ENCODE measurements around the gene TENM3.
"Not testable (repeated sequence)": the region's sequence is repeated elsewhere in the genome, so short reads cannot be mapped to it uniquely, and the experiment has no call there.

The TENM3 gene

DNA sequence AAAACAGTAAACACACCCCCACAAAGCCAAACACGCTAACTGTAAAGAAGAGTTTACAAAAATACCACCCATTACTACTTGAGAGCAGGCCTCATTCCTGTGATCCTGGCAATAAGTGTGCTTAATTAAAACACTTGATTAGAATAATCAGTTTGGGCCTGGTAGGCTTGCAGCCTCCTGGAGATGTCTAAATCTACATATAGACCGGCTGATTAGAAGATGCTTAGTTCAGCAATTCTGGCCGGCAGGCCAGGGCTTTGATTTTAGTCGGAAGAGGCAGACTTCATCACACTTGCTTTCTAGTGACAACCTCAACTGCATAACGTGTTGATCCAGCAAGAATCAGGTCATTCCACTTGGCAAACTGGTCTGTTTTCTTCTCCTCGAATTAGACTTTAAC is 560.0 kb downstream of the TENM3 start:
- DNase-seq: no peak

DNA sequence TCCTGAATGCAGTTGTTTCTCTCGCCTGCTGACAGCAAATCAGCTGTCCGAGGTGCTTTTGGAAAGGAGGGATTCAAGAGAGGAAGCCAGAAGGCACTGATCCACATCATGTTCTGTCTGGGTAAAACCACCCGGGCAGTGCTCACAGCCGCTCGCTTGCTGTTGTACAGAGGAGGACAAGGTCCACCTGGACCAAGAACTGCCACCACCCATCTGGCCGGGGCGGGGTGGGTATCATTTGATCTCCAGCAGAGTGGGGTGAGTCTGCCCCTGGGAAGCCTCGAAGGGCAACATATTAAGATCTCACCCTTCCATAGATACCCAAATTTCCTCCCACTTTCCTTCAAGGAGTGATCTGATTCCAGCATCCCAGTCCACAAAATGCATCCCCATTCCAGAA is 560.9 kb downstream of the TENM3 start:
- no peak for DNase-seq

DNA sequence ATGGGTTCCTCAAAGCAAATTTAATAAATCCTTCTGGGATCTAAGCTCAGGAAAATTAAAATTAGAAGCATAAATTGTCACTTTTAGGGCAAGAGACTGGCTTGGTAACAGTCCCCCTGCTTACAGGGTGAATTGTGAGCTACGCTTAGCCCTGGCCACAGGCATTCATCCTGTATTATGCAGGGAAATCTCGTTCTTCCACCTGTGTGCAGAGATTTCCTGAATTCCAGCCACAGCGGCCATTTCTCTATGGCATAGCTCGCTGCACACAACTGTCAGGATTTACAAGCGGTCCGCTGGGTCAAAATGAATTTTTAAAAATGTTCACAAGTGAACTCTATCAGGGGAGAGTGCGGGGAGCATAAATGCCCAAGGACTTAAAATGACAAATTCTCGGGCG is 562.1 kb downstream of the TENM3 start:
- DNase-seq: no peak

DNA sequence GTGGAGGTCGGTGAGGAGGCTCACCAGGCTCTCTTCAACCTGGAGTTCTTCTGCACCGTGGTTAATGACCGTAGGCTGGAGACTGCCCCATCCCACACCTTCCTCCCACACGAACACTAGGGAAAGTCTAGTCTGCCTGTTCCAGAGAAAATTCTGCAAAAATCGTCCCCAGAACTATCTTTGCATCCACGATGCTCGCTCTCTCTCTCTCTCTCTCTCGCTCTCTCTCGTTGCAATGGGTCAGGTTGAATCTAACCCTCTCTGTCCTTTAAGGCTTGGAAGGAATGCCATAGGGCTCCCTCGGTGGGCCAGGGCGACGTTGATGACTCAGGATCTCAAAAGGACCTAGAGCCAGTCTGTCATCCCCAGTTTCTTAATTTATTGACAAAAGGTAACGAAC is 562.5 kb downstream of the TENM3 start:
- no peak for DNase-seq

DNA sequence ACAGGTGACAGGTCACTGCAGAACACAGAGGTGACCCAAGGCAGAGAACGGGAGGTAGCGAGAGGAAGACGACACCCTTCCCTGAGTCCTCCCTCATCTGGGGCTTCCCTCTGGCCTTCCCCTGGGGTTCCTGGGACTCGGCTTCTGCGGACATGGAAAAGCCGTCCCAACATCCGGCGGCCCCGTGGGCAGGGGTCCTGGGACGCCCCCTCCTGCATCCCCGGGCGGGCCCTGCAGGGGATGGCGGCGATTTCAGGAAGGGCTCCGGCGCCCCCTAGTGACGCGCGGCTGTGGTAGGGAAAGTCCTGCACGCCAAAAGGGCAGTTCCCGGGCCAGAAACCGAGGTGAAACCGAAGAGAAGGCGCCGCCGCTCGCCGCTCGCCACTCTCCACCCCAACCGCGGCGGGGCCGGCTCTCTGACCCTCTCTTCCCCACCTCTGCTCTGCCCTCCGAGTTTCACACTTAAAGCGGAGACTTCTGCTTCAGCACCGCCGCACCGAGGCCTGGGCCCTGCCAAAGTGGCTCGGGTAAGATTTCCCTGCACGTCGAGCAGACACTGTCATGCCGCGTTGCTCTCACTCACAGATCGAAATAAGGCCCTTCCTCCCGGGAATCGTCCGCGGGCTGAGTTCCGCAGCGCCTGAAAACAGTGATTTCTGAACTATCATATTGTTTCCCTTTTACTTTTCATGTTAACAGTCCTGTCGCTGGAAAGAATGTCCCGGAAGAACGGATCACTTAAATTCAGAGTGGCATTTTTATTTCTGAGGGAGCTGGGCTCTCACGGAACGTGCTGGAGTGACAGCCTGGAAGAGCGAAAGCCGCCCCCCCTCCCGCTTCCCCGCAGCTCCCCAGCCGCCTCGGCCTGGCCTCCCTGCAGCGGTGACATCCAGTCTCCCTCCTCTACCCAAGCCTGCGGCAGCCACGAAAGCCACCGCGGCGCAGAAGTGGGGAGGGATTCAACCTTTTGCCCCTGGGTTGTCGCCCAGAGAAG is 563.4 kb downstream of the TENM3 start:
- peak; percentile 45 to 88 for DNase-seq

DNA sequence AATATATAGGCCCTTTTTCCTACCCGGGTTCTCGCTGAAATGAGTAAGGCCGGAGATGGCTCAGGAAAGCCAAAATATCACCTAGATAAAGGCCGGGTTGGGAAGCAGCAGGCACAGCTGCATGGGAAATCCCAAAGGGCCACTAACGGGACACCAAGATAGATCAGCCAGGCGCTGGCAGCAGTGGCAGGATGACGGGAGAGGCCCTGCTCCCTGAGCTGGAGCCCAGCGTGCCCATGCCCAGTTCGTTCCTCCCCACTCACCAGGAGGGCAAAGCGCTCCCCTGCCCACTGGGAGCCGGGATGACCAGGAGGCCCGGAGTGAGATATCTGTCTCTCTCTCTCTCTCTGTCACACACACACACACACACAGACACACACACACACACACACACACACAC is 564.1 kb downstream of the TENM3 start:
- no peak for DNase-seq

DNA sequence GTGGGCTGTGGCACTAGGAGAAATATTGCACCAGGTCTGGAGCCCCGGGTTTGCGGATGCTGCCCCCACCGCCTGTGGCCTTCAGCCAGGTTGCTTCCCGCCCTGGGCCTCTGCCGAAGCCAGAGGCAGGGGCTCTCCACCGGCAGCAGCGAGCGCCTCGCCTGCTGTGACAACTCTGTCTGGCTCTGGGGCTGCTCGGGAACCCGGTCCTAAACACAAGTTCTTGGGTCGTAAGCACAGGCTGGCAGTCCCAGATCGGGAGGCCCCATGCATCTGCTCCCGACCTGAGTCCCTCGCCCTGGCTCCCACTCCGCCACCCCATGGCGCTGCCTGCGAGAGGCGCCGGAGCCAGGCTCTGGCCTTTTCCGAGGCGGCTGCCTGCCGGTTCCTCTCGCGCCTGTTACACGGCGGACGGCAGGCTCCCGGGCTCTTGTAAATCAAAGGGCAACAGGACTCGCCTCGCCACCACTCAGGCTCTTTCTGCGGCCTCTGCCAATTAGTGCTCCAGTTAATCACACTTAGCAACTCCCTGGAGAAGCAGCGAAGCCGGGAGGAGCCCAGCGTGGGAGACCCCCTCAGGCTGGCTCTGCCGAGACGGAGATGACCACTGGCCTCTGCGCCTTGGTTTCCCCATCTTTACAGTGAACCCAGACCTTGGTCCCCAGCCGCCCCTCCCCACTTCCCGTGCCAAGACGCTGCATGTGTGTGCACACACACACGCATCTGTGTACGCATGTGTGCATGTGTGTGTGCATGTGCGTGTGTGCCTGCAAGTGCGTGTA is 564.8 kb downstream of the TENM3 start:
- DNase-seq: no peak

DNA sequence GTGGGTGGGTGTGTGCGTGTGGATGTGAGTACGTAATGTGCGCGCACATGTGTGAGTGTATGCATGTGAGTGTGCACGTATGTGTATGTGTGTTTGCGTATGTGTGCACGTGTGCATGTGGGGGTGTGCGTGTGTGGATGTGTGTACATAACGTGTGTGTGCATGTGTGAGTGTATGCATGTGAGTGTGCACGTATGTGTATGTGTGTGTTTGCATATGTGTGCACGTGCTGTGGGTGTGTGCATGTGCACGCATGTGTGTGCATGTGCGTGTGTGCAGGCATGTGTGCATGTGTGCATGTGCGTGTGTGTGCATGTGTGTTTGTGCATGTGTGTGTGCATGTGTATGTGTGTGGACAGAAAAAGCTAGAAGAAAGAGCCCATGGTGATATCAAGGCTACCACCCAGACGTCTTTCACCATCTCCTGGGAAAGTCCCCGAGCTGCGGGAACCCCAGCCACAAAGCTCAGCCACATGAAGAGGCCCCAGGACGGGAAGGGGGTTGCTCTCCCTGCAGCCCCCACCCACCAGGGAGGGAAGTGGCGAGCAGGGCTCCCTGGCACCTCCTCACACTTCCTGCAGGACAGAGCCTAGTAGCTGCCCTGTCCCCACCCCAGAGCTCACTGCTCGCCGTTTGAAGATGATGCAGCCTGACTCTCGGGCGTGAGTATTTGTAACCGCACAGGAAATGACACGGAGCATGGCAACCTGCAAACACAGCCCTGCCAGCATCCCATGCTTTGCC is 565.6 kb downstream of the TENM3 start:
- peak; percentile 73 to 81 for DNase-seq

DNA sequence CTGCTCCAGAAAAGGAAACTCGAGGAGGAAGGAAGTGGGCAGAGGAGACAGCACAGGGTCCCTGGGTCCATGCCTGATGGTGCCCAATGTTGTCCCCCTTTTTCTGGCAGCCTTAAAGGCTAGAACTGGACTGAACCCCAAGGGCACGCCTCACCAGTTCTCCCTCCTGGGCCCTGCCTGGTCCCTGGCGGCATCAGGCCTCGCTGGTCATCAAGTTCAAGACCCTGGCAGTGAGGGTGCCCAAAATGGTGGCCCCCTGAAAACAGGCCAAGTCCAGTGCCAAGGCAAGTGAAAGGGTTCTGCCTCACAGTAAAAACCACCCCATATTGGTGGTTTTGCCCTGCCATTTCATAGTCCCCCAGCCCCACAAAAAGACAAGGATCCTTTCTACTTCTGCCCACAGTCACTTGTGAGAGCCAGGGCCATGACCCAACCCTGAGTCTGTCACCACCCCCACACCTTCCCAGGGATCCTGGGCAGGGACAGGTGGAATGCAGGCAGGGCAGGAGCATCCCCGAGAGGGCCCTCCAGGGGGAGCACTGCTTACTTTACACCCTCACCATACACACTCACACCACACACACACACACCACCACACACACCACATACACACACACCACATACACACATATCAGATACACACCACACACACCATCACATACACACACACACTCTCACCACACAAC is 566.4 kb downstream of the TENM3 start:
- DNase-seq: no peak

DNA sequence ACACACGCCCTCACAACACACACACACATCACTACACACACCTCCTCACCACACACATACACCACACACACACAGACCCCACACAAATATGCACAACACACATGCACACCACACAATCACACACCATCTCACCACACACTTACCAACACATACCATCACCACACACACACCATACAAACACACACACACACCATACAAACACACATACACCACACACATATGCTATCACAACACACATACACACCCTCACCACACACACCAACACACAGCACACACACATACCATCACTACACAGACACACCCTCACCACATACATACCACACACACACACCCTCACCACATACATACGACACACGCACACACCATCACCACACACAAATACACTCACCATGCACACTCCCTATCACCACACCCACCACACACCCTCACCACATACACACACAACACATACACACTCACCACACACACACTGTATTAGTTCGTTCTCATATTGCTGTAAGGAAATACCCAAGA is 567.0 kb downstream of the TENM3 start:
- DNase-seq: no peak

DNA sequence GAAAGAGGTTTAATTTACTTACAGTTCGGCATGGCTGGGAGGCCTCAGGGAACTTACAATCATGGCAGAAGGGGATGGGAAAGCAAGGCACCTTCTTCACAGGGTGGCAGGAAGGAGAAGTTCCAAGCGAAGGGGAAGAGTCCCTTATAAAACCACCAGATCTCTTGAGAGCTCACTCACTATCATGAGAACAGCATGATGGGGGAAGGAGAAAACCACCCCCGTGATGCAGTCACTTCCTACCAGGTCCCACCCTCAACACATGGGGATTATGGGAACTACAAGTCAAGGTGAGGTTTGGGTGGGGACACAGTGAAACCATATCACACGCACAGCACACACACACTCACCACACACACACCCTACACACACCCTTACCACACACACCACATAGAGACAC is 569.7 kb downstream of the TENM3 start:
- DNase-seq: peak in 1 of 2 donors; percentile 30

DNA sequence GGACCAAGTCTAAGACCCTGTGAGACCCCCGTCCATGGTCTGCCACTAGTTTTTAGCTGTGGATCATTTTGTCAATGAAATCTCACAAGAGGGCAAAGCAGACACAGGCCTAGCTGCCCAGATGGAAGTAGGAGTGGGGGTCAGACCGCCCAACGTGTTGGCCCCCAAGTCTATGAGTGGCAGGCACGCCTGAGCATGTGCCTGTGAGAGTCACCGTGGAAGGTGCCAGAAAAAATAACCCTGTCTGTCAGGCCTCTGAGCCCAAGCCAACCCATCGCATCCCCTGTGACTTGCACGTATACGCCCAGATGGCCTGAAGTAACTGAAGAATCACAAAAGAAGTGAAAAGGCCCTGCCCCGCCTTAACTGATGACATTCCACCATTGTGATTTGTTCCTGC is 570.9 kb downstream of the TENM3 start:
- not testable (repeated sequence) for DNase-seq

DNA sequence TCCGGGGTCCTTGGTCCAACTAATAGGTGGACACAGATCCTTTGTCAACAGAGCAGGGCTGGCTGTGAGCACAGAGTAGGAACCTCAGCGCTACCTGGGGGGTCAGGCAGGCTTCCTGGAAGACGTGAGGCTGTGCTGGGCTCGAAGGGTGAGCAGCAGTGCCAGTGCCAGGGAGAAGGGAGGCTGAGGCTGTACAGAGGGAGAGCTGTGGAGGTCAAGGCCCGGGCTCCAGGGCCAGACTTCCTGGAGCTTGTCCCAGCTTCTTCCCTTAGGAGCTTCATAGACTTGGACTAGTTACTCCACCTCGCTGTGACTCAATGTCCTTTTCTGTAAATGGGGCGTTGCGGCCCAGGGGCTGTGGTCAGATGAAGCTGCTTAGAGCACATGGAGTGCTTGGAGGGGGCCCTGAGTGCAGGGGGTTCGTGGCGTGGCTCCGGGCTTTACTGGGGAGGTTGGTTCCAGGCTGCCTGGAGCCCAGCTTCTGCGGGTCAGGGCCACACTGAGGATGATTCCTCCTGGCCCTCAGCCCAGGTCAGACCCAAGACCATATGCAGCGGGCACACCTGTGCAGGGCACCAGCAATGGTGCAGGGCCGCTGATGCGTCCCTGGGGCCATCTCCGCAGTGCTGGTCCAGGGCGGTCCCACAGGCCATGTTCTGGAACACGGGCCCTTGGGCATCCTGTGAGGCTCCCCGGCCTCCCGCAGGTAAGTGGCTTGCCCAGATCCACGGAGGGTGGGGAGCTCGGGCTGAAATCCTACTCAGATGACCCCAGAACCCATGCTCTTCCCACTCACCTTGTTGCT is 575.9 kb downstream of the TENM3 start:
- DNase-seq: no peak

DNA sequence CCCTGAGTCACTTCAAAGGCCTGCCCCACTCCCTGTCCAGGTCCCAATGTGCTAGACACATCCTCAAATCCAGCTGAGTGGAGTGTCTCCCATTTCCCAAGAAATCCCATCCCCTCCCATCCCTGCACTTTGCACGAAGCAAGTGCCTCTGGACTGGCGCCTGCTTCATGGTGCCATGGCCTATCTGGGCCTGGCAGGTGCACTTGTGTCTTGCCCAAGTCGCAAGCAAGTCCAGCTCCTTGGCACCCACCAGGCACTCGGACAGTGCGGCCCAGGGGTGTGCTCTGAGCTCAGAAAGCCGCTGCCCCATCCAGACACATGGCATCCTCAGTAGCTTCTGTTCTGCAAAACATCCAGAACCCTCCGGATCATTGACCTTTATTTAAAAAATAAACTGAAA is 576.5 kb downstream of the TENM3 start:
- DNase-seq: no peak

DNA sequence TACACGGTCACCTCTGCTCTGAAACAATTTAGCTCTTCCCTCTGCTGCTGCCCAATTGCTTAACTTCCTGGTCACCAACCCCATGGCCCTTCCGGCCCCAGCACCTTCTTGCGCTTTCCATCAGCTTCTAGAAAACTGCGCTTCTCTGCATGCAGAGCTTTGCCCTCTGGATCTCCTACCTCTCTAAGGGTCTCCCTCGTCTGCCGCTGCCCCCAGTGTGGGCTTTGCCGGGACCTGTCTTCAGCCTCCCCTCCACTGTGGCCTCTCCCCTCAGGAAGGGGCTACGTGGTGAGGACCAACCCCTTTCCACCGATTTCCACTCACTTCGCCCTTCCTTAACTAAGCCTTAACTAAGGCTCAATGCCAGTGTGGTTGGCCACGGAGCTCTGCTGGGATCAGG is 579.4 kb downstream of the TENM3 start:
- no peak for DNase-seq

DNA sequence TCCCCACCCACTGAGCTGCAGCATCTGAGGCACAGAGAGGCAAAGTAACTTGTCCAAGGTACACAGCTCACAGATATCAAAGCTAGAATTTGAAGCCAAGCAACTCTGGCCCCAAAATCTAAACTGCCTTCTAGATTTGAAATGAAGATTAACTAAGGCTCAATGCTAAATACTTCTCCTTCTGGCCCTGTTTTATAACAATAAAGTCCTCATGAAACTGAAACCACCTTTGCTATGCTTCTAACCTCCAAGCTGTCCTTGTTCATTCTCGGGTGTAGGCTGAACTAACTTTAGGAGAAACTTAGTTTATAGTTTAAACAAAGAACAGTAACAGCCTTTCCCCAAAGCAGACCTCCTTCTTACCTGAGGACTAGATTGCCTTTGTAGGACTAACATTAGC is 580.4 kb downstream of the TENM3 start:
- DNase-seq: no peak

DNA sequence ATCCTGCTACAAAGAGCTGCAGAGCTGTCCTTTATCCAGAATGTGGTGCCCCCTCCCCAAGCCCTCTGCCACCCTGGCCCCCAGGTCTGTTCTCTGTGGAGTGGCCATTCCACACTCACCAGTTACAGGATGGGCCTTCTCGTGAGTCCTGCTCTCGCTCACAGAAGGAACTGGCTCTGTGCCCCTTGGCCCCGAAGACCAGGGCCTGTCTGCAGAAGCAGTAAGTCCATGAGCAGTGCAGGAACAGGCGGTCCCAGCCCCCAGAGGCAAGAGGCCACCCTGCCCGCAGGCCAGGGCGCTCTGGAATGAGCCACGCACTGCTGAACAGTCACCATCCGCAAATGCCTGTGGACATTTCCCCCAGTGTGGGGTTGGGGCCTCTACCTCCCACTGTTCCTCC is 581.8 kb downstream of the TENM3 start:
- no peak for DNase-seq

DNA sequence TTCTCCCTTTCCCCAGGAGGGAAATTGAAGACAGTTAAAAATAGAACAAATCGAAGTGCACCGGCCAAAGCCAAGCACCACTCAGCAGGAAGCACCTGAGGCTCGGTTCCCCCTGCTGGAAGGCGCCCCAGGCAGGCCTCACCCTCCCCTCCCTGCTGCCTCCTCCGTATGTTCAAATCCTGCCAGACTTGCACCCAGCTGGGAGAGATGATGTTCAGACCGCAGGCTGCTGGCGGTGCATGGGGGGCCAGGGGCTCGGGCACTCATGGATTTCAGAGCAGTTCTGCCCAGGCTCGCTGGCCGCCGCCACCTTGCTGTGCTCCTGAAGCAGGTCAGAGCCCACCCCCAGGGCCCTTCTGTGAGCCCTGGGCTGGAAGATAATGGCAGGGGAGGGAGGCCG is 582.6 kb downstream of the TENM3 start:
- DNase-seq: no peak

DNA sequence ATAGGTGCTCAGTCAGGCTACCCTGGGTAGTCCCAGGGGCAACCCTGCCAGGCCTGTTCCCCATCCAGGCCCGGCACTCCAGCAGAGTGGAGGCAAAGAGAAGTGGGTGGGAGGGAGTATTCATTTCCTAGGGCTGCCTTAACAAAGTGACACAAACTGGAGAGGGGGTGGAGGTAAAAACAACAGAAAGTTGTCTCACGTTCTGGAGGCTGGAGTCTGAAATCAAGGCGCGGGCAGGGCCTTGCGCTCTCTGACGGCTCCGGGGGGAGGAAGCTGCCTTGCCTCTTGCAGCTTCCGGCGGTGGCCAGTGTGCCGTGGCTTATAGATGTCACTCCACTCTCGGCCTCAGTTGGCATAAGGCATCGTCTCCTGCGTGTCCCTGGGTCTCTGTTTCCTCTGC is 583.2 kb downstream of the TENM3 start:
- peak; percentile 66 to 87 for DNase-seq

DNA sequence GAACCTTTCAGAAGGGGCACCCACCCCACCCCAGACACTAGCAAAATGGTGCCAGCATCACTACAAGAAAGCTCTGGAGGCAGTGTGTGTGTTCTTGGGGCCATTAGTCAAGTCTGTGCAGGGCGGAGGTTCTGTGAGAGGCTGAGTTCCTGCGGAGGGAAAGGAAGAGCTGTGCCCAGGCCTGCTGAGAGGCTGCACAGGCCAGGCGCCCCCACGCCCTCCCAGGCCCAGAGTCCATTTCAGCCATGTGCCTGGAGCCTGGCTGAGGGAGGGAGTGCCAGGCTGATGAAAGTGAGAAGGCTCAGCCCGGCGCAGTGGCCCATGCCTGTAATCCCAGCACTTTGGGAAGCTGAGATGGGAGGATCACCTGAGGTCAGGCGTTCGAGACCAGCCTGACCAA is 584.0 kb downstream of the TENM3 start:
- DNase-seq: no peak

DNA sequence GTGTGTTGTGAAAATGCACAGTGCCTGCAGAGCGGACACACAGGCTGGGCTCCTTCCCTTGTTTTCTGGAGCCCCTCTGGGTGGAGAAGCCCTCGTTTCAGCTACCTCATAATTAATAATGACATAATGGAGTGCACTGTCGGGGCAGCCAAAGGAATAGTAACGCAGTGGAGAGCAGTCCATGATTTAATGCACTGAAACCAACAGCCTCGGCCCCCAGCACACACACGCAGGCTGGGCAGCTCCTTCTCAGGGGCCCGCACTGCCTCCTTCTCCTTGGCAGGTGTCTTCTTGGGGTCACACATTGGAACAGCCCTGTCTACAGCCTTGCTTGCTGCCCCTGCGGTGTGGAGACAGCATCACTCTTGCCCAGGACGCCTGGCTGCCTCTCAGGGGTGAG is 584.8 kb downstream of the TENM3 start:
- no peak for DNase-seq
